Measurements from ENCODE around the gene SAMD4B.
"Not testable (repeated sequence)": the region's sequence is repeated elsewhere in the genome, so short reads cannot be mapped to it uniquely, and the experiment has no call there.

SAMD4B gene, protein sequence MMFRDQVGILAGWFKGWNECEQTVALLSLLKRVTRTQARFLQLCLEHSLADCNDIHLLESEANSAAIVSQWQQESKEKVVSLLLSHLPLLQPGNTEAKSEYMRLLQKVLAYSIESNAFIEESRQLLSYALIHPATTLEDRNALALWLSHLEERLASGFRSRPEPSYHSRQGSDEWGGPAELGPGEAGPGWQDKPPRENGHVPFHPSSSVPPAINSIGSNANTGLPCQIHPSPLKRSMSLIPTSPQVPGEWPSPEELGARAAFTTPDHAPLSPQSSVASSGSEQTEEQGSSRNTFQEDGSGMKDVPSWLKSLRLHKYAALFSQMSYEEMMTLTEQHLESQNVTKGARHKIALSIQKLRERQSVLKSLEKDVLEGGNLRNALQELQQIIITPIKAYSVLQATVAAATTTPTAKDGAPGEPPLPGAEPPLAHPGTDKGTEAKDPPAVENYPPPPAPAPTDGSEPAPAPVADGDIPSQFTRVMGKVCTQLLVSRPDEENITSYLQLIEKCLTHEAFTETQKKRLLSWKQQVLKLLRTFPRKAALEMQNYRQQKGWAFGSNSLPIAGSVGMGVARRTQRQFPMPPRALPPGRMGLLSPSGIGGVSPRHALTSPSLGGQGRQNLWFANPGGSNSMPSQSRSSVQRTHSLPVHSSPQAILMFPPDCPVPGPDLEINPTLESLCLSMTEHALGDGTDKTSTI

GRCh38 chr19:39341719-39342604, at the start of gene SAMD4B:
Gene SAMD4B, plus strand, starts transcription at chr19:39342421. Its CDS starts 14,473 bp downstream, at chr19:39356894.
- peak; percentile 98 for DNase-seq

GRCh38 chr19:39293394-39293793, 48.8 kb upstream of the SAMD4B start:
- DNase-seq = no peak

GRCh38 chr19:39296055-39296645, 46.1 kb upstream of the SAMD4B start, which contains the start of gene IFNL1:
Gene IFNL1, plus strand, starts transcription at chr19:39296407. Its CDS starts 15 bp downstream, at chr19:39296422.
- DNase-seq = no peak

GRCh38 chr19:39296906-39297305, 45.3 kb upstream of the SAMD4B start:
- DNase-seq = no peak

DNA sequence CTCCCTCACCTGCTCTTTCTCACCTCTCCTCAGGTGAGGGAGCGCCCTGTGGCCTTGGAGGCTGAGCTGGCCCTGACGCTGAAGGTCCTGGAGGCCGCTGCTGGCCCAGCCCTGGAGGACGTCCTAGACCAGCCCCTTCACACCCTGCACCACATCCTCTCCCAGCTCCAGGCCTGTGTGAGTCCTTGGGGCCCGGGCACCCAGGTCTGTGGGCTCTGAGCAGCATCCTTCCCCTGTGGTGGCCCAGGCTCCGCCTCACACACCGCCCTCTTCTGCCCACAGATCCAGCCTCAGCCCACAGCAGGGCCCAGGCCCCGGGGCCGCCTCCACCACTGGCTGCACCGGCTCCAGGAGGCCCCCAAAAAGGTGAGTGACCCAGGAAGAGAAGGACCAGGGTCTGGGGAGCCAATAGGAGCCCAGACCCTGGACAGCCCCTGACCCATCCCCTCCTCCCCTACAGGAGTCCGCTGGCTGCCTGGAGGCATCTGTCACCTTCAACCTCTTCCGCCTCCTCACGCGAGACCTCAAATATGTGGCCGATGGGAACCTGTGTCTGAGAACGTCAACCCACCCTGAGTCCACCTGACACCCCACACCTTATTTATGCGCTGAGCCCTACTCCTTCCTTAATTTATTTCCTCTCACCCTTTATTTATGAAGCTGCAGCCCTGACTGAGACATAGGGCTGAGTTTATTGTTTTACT, 44.1 kb upstream of the SAMD4B start:
- DNase-seq = no peak

GRCh38 chr19:39299404-39299803, 42.8 kb upstream of the SAMD4B start:
- DNase-seq = no peak

GRCh38 chr19:39299832-39300231, 42.4 kb upstream of the SAMD4B start:
- no peak for DNase-seq

DNA sequence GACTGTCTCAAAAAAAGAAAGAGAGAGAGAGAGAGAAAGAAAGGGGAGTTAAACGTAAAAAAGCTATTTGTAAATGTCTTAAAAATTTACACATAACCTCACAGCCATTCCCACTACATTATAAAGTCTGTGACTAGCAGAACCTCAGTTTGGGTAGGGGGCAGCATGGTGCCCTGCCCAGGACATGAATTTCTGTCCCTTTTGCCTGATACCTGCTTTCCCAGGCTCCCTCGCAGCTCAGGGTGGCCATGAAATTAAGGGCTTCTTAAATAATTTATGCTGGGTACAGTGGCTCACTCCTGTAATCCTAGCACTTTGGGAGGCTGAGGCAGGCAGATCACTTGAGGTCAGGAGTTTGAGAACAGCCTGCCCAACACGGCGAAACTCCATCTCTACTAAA, 41.2 kb upstream of the SAMD4B start:
- DNase-seq = no peak

DNA sequence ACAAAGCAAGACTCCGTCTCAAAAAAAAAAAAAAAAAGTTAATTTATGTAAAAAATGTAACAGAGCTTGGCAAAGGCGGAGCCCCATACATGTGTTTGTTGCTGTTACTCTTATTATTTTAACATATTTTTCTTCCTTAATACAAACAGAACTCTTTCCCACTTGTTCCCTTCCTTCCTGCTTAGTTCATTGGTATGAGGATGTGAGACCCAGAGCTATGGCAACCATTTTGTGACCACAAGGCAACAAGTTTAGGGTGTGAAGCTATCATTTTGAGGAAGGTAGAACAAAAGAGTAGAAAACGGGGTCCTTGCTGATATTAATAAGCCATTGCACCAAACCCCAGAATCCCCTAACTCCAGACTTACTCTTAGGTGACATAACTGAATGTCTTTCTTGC, 40.7 kb upstream of the SAMD4B start:
- no peak for DNase-seq

GRCh38 chr19:39303373-39304184, 38.6 kb upstream of the SAMD4B start:
- DNase-seq = no peak

DNA sequence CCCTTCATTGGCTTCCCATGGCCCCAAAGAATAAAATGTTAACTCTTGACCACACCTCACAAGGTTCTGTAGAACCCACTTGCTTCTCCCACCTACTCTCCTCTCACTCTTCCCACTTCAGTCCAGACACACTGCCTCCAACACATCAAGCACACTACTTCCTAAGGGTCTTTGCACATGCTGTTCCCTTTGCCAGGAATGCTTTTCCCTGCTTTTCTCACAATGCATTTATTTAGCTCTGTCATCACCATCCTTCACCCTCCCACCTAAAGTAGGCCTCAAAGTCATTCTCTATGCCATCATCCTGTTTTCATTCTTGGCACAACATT, 38.1 kb upstream of the SAMD4B start:
- no peak for DNase-seq

- DNase-seq = no peak
Observed at GRCh38 chr19:39304701-39305571, 37.3 kb upstream of the SAMD4B start.

DNA sequence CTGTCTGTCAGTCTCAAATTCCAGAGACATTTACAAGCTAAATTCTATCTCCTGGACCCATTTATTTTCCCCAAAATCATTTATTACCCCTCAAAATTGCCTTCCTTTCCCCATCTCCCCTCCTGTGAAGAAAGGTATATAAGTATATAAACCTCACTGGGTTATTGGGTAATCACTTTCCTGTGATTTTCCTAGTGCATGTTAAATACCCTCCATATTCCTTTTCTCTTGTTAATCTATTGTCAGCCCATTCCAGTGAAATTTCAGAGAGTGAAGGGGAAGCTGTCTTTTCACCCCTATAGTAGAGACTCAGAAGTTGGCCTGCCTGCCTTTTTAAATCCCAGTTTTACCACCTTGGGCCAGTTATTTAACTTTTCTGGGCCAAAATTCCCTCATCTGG, 36.1 kb upstream of the SAMD4B start:
- no peak for DNase-seq

GRCh38 chr19:39307046-39307821, 35.0 kb upstream of the SAMD4B start:
- DNase-seq = peak; percentile 11

DNA sequence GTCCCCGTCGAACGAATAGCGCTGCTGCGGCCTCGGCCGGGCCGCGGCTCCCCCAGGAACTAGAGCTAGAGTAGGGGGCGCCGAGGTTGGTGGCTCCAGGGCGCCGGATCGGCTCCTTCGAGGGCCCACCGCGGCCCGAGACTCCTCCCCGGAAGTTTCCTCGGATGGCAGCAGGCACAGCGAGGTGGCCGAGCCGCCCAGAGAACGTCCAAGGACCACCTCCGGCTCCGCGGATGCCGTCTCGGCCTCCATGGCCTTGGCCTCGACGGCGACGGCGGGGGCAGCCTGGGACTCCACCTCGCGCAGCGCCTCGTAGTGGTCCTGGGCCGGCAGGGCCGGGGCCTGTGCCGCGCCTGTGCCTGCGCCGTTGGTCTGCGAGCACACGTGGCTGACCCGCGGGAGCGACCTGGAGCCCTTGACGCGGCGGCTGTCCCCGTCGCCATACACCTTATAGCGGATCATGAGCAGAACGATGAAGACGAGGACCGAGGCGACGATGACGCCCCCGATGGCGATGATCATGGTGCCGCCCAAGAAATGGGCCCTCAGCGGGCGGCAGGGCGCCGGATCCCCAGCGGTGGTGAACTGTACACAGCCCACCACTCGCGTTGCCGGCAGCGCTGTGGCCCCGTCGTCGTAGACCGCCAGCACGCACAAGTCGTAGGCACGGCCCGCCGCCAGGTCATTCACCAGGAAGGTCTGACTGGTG, 34.2 kb upstream of the SAMD4B start:
- DNase-seq = no peak

- DNase-seq = no peak
Observed at GRCh38 chr19:39308531-39309304, 33.5 kb upstream of the SAMD4B start.

DNA sequence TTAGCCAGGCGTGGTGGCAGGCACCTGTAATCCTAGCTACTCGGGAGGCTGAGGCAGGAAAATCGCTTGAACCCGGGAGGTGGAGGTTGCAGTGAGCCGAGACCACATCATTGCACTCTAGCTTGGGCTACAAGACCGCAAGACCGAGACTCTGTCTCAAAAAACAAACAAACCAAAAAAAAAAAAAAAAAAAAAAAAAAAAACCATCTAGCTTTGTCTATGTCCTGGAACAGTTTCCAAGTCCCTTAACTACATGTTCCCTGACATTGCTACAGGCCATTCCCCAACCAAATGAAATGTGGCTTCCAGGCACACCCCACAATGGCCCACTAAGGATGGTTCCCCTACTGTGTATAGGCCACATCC, 32.9 kb upstream of the SAMD4B start:
- not testable (repeated sequence) for DNase-seq
